RWPE2 (cell line): Measurements from ENCODE around the gene RAB17.

Source experiments
- ATAC-seq: fragments of 200-7000 bp; cut with Tn5 transposase; 3 replicates; pipeline ENCODE4 v1.9.1; 2021; ENCODE audit warnings: low read depth
- DNase-seq: peaks from one replicate; pipeline ENCODE4 v3.0.0-alpha.2; 2020; ENCODE audit warnings: low spot score
- H3K27ac ChIP-seq: fragments of 450-650 bp; 2 replicates; pipeline ENCODE4 v1.5.1; 2017; ENCODE audit warnings: mild to moderate bottlenecking; ENCODE audit not compliant: poor library complexity, severe bottlenecking
- H3K27me3 ChIP-seq: fragments of 250-450 bp; sonication (Bioruptor Pico); 2 replicates; pipeline ENCODE4 v1.5.1; 2021; ENCODE audit warnings: mild to moderate bottlenecking, moderate library complexity; ENCODE audit not compliant: insufficient read depth, poor library complexity, severe bottlenecking
- H3K36me3 ChIP-seq: fragments of 250-450 bp; sonication (Bioruptor Pico); 2 replicates; pipeline ENCODE4 v1.5.1; 2020; ENCODE audit warnings: low read depth, mild to moderate bottlenecking, moderate library complexity
- H3K4me1 ChIP-seq: fragments of 250-450 bp; sonication (Bioruptor Pico); 2 replicates; pipeline ENCODE4 v1.5.1; 2021; ENCODE audit warnings: mild to moderate bottlenecking, moderate library complexity; ENCODE audit not compliant: insufficient read depth, poor library complexity, severe bottlenecking
- H3K4me3 ChIP-seq: fragments of 250-450 bp; sonication (Bioruptor Pico); 2 replicates; pipeline ENCODE4 v1.5.1; 2021; ENCODE audit warnings: mild to moderate bottlenecking, moderate library complexity; ENCODE audit not compliant: severe bottlenecking
- H3K9me3 ChIP-seq: fragments of 250-450 bp; sonication (Bioruptor Pico); 2 replicates; pipeline ENCODE4 v1.5.1; 2021; ENCODE audit warnings: mild to moderate bottlenecking, moderate library complexity; ENCODE audit not compliant: severe bottlenecking
- TF ChIP-seq, protein P1 (sequence below): fragments of 450-650 bp; IDR thresholded peaks from one replicate; pipeline ENCODE4 v1.5.1; 2017; ENCODE audit warnings: mild to moderate bottlenecking, moderate library complexity; ENCODE audit not compliant: poor library complexity, severe bottlenecking

Gene RAB17

DNA sequence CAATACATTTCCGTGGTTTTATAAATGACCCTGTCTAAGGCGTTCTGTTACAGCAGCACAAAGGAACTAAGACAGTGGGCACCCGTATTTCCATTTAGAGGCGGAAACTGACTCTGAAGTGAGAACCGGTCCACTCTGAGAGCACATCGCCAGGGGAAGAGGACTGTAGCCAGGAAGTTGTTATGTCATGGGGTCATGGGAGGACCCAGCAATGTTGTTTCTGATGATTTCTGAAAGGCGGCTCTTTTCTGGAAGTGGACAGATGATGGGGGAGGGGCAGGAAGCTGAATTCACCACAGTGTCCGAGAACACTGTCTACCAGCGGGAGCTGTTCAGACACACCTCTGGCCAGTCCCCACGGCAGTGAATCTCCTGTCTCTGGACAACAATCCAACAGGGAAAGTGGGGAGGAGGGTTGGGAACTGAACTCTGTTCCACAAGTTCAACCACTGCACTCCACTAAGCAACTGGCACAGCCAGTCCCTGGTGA lies 34.7 kb upstream of the RAB17 start:
- Histone ChIP-seq H3K36me3 (no peaks in the 10 kb centered on the region), H3K9me3 (no peaks in the 10 kb centered on the region), H3K27ac (no peak overlapping the region), H3K27me3 (no peaks in the 10 kb centered on the region), H3K4me1 (no peaks in the 10 kb centered on the region), H3K4me3 (no peak overlapping the region)
- DNase-seq (no peak), ATAC-seq (no peak)
- TF ChIP-seq, protein P1, sequence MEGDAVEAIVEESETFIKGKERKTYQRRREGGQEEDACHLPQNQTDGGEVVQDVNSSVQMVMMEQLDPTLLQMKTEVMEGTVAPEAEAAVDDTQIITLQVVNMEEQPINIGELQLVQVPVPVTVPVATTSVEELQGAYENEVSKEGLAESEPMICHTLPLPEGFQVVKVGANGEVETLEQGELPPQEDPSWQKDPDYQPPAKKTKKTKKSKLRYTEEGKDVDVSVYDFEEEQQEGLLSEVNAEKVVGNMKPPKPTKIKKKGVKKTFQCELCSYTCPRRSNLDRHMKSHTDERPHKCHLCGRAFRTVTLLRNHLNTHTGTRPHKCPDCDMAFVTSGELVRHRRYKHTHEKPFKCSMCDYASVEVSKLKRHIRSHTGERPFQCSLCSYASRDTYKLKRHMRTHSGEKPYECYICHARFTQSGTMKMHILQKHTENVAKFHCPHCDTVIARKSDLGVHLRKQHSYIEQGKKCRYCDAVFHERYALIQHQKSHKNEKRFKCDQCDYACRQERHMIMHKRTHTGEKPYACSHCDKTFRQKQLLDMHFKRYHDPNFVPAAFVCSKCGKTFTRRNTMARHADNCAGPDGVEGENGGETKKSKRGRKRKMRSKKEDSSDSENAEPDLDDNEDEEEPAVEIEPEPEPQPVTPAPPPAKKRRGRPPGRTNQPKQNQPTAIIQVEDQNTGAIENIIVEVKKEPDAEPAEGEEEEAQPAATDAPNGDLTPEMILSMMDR = no peak

DNA sequence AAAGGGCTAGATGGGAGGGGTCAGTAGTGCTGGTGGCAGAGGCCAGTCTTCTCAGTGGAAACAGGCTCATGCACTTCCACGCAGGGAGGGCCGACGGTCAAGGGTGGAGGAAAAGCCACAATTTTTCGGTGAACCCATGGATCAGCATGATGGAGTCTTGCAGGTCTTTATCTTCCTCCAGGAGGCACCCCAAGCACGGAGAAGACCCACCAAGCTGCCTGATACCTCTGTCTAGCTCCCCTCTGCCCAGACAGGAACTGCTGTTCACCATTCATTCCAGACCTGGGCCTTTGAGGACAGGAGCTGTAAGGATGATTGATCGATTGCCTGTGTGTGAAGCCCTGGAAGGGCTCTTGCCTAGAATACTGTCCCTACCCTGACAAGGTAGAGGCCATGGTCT lies 34.0 kb upstream of the RAB17 start:
- H3K4me1 ChIP-seq = no peaks in the 10 kb centered on the region
- ATAC-seq = no peak
- TF ChIP-seq, protein P1 = no peak
- H3K36me3 ChIP-seq = no peaks in the 10 kb centered on the region
- no peak overlapping the region for H3K27ac ChIP-seq
- H3K9me3 ChIP-seq = no peaks in the 10 kb centered on the region
- no peak overlapping the region for H3K4me3 ChIP-seq
- H3K27me3 ChIP-seq = no peaks in the 10 kb centered on the region
- DNase-seq = no peak

DNA sequence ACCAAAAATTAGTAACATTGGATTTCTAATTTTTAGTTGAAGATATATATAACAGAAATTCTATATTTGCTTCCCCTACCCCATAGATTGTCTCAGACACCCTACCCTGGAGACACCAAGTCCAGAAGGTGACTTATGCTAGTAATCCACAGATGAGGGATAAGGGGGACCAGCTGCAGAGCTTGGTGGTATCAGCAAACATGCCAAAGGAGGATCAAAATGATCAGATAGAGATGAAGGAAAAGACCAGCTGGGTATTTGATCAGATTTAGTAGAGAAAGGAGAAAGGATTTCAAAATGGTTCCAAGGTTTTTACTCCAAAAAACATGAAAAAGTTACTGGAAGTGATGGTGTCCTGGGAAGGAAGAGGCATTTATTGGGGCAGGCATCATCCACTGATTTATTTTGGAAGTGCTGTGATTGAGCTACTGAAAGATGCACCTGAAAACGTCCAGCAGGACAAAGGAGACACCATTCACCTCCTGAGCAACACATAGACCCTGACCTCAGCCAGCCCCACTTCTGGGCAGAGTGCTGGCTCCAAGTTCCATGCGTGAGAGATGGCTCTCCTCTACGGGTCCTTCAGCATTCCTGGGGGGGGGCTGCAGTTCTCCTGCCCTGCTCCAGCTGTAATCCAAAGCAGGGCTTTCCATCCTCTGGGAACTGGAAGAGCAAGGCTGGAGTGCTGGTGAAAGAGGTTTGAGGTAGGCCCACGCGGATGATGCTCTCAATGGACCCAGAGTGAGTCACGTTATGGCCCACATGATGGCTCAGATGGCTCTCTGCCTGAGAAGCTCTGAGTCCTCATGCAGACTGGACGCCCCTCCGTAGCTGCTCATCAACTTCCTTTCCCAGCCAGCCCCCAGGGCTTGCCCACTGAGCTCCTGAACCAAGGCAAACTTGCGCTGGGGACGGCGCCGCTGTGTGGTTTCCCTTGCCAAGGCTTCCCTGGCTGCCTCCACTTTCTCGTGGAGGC lies 33.2 kb upstream of the RAB17 start:
- Histone ChIP-seq H3K36me3 (no peaks in the 10 kb centered on the region), H3K27ac (no peak overlapping the region), H3K4me3 (no peak overlapping the region), H3K9me3 (no peaks in the 10 kb centered on the region), H3K27me3 (no peaks in the 10 kb centered on the region), H3K4me1 (no peaks in the 10 kb centered on the region)
- TF ChIP-seq, protein P1 = no peak
- no peak for ATAC-seq
- no peak for DNase-seq

DNA sequence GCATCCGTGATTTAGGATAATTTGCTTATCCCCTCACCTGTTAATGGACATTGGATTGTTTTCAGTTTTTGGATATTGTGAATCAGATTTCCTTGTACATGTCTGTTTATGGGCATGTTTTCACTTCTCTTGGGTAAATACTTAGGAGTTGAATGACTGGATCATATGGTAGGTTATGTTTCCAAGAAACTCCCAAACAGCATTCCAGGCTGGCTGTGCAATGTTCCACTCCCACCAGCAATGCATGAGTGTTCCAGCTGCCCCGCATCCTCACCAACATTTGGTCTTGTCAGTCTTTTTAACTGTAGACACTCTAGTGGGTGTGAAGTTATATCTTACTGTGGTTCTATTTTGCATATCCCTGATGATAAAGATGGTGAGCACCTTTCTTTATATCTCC lies 27.9 kb upstream of the RAB17 start:
- Histone ChIP-seq H3K36me3 (no peaks in the 10 kb centered on the region), H3K27ac (no peak overlapping the region), H3K27me3 (no peaks in the 10 kb centered on the region), H3K9me3 (no peaks in the 10 kb centered on the region), H3K4me3 (no peak overlapping the region), H3K4me1 (no peaks in the 10 kb centered on the region)
- no peak for DNase-seq
- TF ChIP-seq, protein P1 = no peak
- ATAC-seq = 0 out of 3 replicates have a peak, but pooled peaks have one; percentile 25

DNA sequence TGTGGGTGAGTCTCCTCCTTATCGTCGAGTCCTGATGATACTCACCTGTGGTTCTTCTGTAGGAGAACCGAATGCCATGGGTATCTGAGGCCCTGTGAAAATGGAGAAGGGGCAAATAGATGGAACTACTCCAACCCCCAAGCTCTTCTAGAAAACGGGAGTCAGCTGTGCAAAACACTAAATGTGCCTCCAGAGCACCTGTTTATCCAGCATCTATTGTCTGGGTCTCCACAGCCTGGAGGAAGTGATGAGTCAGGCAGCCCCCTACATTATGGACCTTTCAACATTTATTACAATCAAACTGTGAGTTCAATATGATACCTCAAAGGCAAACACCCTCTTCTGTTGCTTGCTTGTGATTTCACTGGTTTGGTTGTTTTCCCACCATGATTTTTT lies 27.1 kb upstream of the RAB17 start:
- no peak overlapping the region for H3K27ac ChIP-seq
- H3K9me3 ChIP-seq = no peaks in the 10 kb centered on the region
- ATAC-seq (no peak), DNase-seq (no peak)
- H3K4me3 ChIP-seq = no peak overlapping the region
- H3K4me1 ChIP-seq = no peaks in the 10 kb centered on the region
- H3K36me3 ChIP-seq = no peaks in the 10 kb centered on the region
- TF ChIP-seq, protein P1 = no peak
- no peaks in the 10 kb centered on the region for H3K27me3 ChIP-seq
